K562 (cell line): ENCODE measurements around the gene PANK2. TPM values are rescaled to one million over a fixed set of nuclear protein-coding genes. Genes with fewer than 3 reads are reported as not detected.

Source experiments
- ATF1 ChIP-seq, 2 experiments: fragments of 450-650 bp in 1 of 2; IDR thresholded peaks; 2 replicates each; pipeline ENCODE4 v1.6.1; 2016; ENCODE audit warnings: missing compliant biosample characterization in 1 of 2, missing genetic modification characterization in 1 of 2
- ELF2 ChIP-seq: fragments of 250-450 bp; sonication (Bioruptor Pico); IDR thresholded peaks from 2 replicates; pipeline ENCODE4 v1.5.0; 2021; ENCODE audit warnings: mild to moderate bottlenecking
- HDAC6 ChIP-seq: IDR thresholded peaks from 2 replicates; pipeline ENCODE4 v1.6.1; 2012; ENCODE audit warnings: low read depth, mild to moderate bottlenecking, control low read depth, inconsistent platforms, low read length, moderate library complexity
- HNRNPUL1 ChIP-seq: fragments of 200-400 bp; formaldehyde crosslinking; IDR thresholded peaks from 2 replicates; pipeline ENCODE4 v1.6.1; 2017; ENCODE audit warnings: low read length
- KDM5B ChIP-seq: fragments of 200-600 bp; sonication (generic); IDR thresholded peaks from 2 replicates; pipeline ENCODE4 v1.6.1; 2012; ENCODE audit warnings: low read depth, mild to moderate bottlenecking, moderate library complexity, low read length, control low read depth, inconsistent platforms; ENCODE audit not compliant: insufficient replicate concordance
- MEF2D ChIP-seq: conservative IDR thresholded peaks from 2 replicates; pipeline ENCODE4 v1.6.1; 2016; ENCODE audit warnings: low read depth, missing genetic modification characterization, missing compliant biosample characterization
- NONO ChIP-seq, 2 experiments: fragments of 200-400 bp in 1 of 2; fragments of 450-650 bp in 1 of 2; formaldehyde crosslinking in 1 of 2; IDR thresholded peaks; 2 replicates each; pipeline ENCODE4 v1.6.1; 2017; ENCODE audit warnings: low read depth in 2 of 2, mild to moderate bottlenecking in 2 of 2, moderate library complexity in 2 of 2, low read length in 1 of 2
- RBBP5 ChIP-seq: fragments of 200-600 bp; sonication (generic); IDR thresholded peaks from 2 replicates; pipeline ENCODE4 v1.6.1; 2012; ENCODE audit warnings: borderline replicate concordance, mild to moderate bottlenecking, low read length, control low read depth, inconsistent platforms; ENCODE audit not compliant: insufficient read depth, poor library complexity, severe bottlenecking
- TGIF2 ChIP-seq: sonication (generic); formaldehyde crosslinking; IDR thresholded peaks from 2 replicates; pipeline ENCODE4 v1.8.1; 2022; ENCODE audit warnings: mild to moderate bottlenecking, missing genetic modification reagents, moderate library complexity
- ZNF318 ChIP-seq, 2 experiments: fragments of 450-650 bp; IDR thresholded peaks; 2 replicates each; pipeline ENCODE4 v1.6.1; 2016; ENCODE audit warnings: mild to moderate bottlenecking in 2 of 2, borderline replicate concordance in 1 of 2, low read depth in 1 of 2, moderate library complexity in 1 of 2
- polyA plus RNA-seq, 8 experiments: library from polyadenylated mRNA; depleted of rRNA in 4 of 8; stranded (reverse) in 5 of 8; unstranded in 3 of 8; fragments of >200 nt; fragmentation: Nextera tagmentation in 2 of 8; fragmentation: Illumina TruSeq in 1 of 8; extraction: Ambion mirVana in 2 of 8; extraction: Trizol in 1 of 8; gene quantifications; 2 replicates each; pipeline versions ENCODE4 v1.2.1 to v1.2.3, GENCODE V29; 2011 to 2014; ENCODE audit warnings: inconsistent platforms in 1 of 8, missing spikeins in 1 of 8
- total RNA-seq, 7 experiments: library from RNA; depleted of rRNA in 6 of 7; stranded (reverse); fragments of >200 nt in 6 of 7; fragmentation: Illumina TruSeq in 2 of 7; extraction: Trizol in 2 of 7; gene quantifications; 2 replicates each; pipeline versions ENCODE4 v1.2.1 to v1.2.3, GENCODE V29; 2011 to 2021; ENCODE audit warnings: low replicate concordance in 1 of 7

The PANK2 gene
- total and polyA plus RNA-seq, 9 of the 15 experiments (the other 6 are each of a cell fraction or from before 2014, with no cell fraction given), result 14.9 to 43.5 (median 31.4) TPM

- TF ChIP-seq ATF1 (CRISPR knock-in tag; IDR thresholded peaks at IDR 0.05) (0 out of 2 replicates have a peak, but pooled peaks have one; percentile 0), ATF1 (tag; IDR thresholded peaks at IDR 0.05) (no peak), HNRNPUL1 (no peak), TGIF2 (CRISPR knock-in tag) (no peak), ELF2 (CRISPR knock-in tag) (no peak), ZNF318 (IDR thresholded peaks at IDR 0.05; ENCODE audit: borderline replicate concordance in 1 of 2, low read depth in 1 of 2) (no peak), RBBP5 (peak; percentile 6), NONO (IDR thresholded peaks at IDR 0.05; ENCODE audit: low read depth in 2 of 2, low read length in 1 of 2) (peak; percentile 23 to 43; a peak in 1 of 4 replicates), MEF2D (tag) (no peak), HDAC6 (no peak), KDM5B (peak; percentile 25)
- TF ChIP-seq, all 486 proteins: peak for 37
These were observed 556 bp downstream of the PANK2 start (continued) for GRCh38 chr20:3889489-3890397.
